IPS-NIHi11 (cell line): ENCODE data around the gene PLEKHG4B.
A peak's percentile ranks its signal among the peaks of the same experiment; 100 is the strongest.
"Not testable (repeated sequence)": the region's sequence is repeated elsewhere in the genome, so short reads cannot be mapped to it uniquely, and the experiment has no call there.

Experiments used
- DNase-seq: peaks from one replicate; pipeline ENCODE4 v3.0.0; 2012; ENCODE audit warnings: mixed read lengths, low spot score

The PLEKHG4B gene

GRCh38 chr5:187617-188451 lies 95.9 kb downstream of the PLEKHG4B start:
- DNase-seq, result no peak

DNA sequence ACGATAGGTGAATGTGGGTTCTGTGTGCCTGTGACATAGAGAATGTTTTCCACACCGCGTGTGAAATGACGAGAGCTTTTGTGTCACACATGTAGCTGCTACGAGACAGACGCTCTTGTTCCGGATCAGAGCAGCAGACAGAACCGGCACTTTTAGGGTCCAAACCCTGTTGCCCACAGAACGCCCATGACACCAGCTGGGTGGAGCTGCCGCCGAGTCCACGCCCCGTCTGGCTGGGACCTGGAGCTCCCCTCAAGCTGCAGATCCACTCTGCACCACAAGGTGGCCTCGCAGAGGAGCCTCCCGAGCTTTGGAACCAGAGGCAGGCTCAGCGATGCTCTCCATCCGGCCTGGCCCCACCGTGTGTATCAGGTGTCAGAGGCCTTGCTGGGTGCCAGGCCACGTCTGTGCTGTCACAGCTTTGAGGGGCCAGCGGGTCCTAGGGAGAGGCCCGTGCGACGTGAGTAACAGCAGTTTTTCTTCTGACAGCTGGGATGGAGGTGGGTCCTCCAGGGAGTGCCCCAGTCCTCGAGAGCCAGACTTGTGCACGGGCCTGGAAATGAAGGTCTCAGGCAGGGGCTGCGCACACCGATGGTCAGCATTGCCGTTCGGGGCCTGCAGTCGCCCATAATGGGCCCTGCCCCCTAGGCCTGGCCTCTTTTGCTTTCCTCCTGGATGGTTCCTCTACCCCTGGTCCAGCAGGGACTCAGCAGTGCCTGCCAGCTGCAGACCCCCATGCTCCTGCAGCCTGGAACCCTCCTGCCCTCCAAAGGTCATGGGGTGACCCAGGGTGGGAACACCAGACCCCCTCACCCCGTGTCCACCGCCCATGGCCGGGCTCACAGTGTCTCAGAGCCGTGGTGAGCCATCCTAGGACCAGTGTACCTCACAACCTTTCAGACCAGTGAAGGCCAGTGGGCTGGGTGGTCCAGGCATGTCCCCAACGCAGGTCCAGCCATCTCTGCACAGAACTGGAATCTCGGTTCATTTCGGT lies 96.8 kb downstream of the PLEKHG4B start:
- DNase-seq, result peak; percentile 97

DNA sequence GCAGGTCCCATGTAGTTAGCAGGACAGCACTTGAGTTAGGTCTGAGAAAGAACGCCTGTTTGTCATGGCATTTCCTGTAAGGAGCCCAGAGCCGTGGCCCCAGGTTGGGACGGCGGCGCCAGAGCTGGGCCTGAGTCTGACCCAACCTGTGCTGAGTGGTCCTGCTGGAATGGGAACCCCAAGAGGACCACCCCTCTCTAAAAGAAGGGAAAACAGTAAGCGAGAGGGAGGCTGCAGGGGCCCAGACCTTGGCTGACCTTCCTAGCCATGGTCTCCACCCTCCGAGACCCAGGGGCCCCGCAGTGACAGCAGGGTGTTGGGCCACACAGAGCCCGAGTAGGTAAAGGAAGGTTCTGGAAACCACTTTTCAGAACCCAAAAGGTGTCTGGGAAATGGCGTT lies 97.5 kb downstream of the PLEKHG4B start:
- DNase-seq, result no peak

GRCh38 chr5:189976-190365 lies 98.0 kb downstream of the PLEKHG4B start:
- DNase-seq, result no peak

DNA sequence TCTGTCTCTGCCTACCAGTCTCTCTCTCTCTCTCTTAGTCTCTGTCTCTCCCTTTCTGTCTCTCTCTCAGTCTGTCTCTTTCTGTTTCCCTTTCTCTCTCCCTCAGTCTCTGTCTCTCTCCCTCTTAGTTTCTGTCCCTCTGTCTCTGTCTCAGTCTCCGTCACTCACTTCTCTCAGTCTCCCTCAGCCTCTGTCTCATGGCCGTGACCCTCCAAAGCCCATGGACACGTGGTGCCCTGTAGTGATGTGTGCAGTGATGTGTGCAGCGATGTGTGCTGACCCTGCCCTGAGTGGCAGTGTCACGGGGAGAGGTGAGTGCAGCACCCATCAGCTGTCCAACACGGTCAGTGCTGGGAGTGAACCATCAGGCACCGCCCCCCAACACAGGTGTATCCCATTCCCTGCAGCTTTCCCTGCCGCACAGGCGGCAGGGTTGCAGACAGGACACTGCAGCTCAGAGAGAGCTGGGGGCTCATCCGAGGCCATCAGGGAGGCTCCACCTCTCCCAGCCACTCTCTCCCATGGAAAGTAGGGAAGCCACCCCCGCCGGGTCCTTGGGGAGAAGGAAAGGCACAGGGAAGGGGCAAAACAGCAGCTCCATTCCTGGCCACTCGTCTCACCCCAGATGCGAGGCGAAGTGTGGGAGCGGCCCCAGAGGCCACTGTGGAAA lies 98.5 kb downstream of the PLEKHG4B start:
- DNase-seq, result no peak

DNA sequence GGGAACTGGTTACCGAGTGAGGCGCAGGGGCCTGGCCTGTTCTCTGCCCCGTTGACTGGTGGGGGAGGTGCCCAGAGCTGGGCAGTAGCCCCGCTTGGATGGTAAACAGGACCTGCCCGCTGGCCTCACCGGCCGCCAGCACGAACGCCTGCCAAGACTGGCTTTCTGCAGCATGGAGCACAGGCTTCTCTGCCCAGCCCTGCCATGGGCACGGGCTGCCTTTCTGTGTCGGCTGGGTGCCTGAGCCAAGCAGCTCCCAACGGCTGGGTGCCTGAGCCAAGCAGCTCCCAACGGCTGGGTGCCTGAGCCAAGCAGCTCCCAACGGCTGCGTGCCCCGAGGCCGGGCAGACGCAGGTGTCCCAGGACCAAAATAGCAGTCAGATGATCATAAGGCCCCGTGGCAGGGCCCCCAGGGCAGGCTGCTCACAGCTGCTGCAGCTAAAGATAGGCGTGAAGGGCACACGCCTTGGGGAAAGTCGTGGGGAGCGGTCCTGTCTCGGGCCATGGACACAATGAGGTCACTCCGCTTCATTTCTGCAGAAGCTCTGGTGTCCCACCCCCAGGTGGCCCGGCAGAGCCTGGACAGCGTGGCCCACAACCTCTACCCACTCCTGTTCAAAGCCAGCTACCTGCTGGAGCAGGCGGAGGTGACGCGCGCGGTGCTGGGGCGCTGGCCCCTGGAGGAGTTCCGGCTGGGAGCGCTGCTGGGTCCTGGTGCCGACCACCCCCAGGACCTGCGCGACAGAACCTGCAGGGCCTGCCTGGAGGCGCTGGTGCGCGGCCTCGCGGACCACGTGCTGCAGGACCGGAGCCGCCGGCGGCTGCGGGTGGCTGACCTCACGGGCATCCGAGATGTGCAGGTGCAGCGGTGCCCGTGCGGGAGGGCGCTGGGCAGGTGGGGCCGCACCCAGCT lies 99.3 kb downstream of the PLEKHG4B start, which contains the start of gene LRRC14B:
TSS of gene LRRC14B (plus strand) at position 460 of the 913 bp plus-strand sequence. CDS start at position 504, 44 bp downstream.
- DNase-seq, result no peak

GRCh38 chr5:191949-192690 lies 100.2 kb downstream of the PLEKHG4B start:
- DNase-seq, result no peak

- DNase-seq, result no peak
Observed at GRCh38 chr5:192691-192969, 100.7 kb downstream of the PLEKHG4B start.

- DNase-seq, result no peak
Observed at GRCh38 chr5:192970-193831, 101.2 kb downstream of the PLEKHG4B start.

GRCh38 chr5:194102-194501 lies 102.1 kb downstream of the PLEKHG4B start:
- DNase-seq, result no peak

DNA sequence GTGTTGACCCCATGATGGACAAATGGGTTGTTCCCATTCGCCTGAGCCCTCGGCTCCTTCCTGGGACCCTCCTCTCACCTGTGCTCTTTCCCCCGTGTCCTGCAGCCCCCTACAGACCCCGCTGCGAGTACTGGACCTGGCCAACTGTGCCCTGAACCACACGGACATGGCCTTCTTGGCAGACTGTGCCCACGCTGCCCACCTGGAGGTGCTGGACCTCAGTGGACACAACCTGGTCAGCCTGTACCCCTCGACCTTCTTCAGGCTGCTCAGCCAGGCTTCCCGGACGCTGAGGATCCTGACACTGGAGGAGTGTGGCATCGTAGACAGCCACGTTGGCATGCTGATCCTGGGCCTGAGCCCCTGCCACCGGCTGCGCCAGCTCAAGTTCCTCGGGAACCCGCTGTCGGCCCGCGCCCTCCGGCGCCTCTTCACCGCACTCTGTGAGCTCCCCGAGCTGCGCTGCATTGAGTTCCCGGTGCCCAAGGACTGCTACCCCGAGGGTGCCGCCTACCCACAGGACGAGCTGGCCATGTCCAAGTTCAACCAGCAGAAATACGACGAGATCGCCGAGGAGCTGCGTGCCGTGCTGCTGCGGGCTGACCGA lies 102.7 kb downstream of the PLEKHG4B start:
- DNase-seq, result no peak

DNA sequence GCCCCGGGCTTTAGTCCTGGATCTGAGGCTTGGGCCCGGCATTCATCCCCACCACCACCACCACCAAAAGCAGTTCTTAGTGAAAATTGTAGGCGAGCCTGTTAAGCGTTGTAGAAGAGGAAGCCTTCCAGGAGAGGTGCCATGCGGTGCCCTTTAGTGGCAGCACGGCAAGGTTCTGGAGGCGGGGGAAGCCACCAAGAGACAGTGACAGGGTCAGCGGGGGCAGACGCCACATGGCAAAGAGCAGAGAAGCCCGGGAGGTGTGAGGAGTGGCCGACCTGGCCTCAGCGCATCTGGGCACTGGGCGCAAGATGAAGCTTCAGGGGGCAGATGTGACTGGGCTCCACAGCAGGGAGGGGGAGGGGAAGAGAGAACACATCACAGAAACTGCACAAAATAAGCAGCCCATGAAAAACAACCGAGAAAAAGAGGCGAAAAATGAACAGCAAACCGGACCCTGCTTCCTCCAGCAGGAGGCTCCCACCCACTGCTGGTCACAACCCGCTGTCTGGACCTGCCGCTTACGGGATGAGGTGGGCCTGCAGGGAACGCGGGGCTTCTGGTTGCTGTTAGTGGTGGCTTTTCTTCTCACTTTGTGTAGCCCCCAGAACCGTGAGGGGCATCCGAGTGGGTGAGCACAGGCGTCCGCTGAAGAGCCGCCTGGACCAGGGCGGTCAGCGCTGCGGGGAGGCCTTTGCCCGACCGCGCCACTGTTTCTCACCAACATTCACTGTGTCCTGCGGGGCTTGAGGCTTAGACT lies 103.6 kb downstream of the PLEKHG4B start:
- peak; percentile 67 for DNase-seq

- no peak for DNase-seq
Observed at GRCh38 chr5:196350-196749, 104.4 kb downstream of the PLEKHG4B start.

GRCh38 chr5:197031-197430 lies 105.1 kb downstream of the PLEKHG4B start:
- DNase-seq, result not testable (repeated sequence)

DNA sequence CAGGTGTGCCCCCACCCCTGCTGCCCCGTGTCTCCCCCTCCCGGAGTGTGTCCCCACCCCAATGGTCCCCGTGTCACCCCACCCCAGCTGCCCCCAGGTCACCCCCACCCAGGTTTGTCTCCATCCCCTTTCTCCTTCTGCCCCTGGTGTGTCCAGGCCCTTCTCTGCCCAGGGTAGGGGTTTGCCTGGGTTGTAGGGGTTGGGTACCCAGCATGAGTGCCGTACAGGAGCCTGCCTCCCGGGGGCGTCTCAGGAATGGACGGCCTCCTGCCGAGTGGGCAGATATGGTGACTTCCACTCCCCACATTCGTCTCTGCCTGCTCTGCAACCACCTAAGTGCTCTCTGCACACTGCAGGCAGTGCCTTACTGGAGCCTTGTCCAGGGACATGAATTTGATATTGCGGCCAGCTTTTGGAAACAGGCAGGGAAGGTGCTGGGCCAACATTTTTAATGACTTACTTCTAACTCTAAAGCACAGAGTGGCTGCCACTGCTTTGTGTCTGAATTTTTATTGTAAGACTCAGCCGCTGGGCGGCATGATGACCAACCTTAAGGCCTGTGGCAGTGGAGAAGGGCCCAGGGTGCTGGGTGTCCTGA lies 106.0 kb downstream of the PLEKHG4B start:
- peak; percentile 35 for DNase-seq

GRCh38 chr5:198516-199196 lies 106.7 kb downstream of the PLEKHG4B start:
- peak; percentile 12 for DNase-seq

- peak; percentile 11 for DNase-seq
Observed at GRCh38 chr5:199197-199949, 107.4 kb downstream of the PLEKHG4B start.
